C4-2B (cell line): ENCODE measurements around the gene ABCB7.

ENCODE experiments used
- CTCF ChIP-seq: fragments of 450-650 bp; conservative IDR thresholded peaks from 2 replicates; pipeline ENCODE4 v1.5.1; 2017; ENCODE audit warnings: mild to moderate bottlenecking
- ZFX ChIP-seq: fragments of 450-650 bp; IDR thresholded peaks from 2 replicates; pipeline ENCODE4 v1.6.1; 2017

- TF ChIP-seq CTCF (no peak), ZFX (no peak)
These were observed 94.4 kb downstream of the ABCB7 start for GRCh38 chrX:75061701-75062100.
